Colon (tissue), 2 donors: ENCODE data around the gene CDNF.
A peak's percentile ranks its signal among the peaks of the same experiment; 100 is the strongest.
"Not testable (repeated sequence)": the region's sequence is repeated elsewhere in the genome, so short reads cannot be mapped to it uniquely, and the experiment has no call there.

Experiments
- FAIRE-seq: peaks from 2 replicates; lab custom pipeline; 2012; peaks lifted over from hg19 to GRCh38; lab: Jason Lieb, UNC
- donor health status: control.
- donor health status: control.

Gene CDNF

GRCh38 chr10:14838582-14839304 is 906 bp upstream of the CDNF start:
- no peak for FAIRE-seq

- FAIRE-seq, result no peak
Observed at GRCh38 chr10:14837003-14837756, 657 bp downstream of the CDNF start.

GRCh38 chr10:14836208-14836607 is 1.6 kb downstream of the CDNF start:
- no peak for FAIRE-seq

DNA sequence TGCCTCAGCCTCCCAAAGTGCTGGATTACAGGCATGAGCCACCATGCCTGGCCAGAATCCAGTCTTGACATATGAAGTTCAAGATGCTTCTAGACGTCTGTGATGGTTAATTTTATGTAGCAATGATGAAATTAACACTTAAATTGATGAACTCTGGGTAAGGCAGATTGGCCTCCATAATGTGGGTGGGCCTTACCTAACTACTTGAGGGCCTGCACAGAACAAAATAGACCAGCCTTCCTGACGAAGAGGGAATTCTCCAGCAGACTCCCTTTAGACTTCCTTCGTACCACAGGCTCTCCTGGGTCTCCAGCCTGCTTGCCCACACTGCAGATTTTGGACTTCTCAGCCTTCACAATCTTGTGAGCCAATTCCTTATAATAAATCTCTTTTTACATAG is 4.7 kb downstream of the CDNF start:
- FAIRE-seq, result no peak

GRCh38 chr10:14826076-14826829 is 11.6 kb downstream of the CDNF start:
- FAIRE-seq, result no peak

DNA sequence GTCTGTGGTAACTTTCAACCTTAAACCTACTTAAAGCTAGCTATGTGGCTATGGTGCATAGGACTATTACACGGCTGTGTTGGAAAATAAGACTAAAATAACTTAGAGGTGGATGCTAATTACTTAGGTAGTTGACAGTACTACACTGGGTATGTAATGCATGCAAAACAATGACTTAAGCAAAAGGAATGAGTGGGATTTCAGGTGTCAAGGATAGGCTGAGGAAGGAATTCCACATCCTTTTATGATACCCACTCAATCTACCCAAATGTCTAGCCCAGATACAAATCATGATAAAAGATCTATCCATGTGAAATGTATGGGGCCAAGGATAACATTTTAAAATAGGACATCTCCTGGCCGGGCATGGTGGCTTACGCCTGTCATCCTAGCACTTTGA is 13.9 kb downstream of the CDNF start:
- FAIRE-seq, result no peak

- peak; percentile 47 for FAIRE-seq
Observed at GRCh38 chr10:14822879-14823755, 14.7 kb downstream of the CDNF start.

DNA sequence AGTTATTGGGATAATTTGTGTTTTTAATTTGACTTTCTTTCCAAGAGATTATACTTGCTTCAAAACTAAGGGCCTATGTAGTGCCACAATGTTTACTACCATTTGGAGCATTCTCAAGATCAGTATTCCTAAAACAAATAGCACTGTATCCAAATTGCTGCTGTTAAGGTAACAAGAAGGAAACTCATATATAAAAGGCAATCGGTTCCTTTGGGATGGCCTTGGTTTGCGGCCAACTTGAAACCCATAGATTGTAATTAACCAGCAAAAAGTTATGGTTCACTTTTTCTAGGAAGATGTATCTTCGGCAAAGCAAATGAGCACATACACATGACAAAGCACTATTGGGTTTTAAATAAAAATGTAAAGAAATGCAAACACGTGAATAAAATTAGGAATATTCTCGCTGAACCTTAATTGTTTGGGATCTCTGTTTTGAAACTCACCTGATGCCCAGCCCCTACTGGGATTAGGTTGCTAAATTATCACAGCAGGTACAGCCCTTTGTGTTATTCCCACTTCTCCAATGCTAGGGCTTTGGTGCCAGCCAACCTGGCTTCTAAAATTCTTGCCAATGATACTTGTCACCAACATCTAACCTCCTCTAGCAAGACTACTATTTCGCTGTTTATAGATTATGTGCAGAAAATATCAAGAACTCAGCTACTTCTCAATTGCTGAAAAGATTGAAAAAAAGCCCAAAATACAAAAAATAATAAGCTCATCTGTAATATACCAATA is 16.0 kb downstream of the CDNF start:
- no peak for FAIRE-seq

GRCh38 chr10:14820775-14821154 is 17.1 kb downstream of the CDNF start:
- FAIRE-seq, result no peak

- FAIRE-seq, result no peak
Observed at GRCh38 chr10:14820010-14820774, 17.6 kb downstream of the CDNF start.

- FAIRE-seq, result not testable (repeated sequence)
Observed at GRCh38 chr10:14816717-14817116, 21.1 kb downstream of the CDNF start.

DNA sequence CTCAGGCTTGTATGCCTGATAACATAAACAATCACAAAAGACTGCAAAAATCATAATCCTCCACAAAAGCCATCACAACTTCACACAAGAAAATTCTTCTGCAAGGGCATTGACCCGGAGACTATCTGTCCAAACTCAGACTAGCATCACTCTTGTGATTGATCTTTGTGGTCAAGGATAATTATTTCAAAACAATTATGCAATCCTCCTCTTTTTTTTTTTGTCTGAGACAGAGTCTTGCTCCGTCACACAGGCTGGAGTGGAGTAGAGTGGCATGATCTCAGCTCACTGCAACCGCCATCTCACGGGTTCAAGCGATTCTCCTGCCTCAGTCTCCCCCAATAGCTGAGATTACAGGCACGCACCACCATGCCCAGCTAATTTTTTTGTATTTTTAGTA is 22.2 kb downstream of the CDNF start:
- FAIRE-seq, result no peak

DNA sequence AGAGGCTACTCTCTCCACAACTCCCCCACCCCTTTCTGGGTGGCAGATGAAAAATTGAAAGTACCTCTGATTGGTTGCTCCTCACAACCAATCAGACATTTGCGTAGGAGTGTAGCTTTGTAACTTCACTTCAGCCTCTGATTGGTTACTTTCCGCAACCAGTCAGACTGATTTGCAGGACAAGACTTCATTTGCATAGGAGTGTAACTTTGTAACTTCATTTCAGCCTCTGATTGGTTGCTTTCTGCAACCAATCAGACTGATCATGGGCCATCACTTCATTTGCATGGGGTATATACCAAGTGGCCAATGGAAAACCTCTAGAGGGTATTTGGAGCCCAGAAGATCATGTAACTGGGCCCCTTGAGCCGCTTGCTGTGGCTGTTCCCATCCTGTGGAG is 25.6 kb downstream of the CDNF start:
- no peak for FAIRE-seq

GRCh38 chr10:14810969-14811953 is 26.6 kb downstream of the CDNF start:
- FAIRE-seq, result no peak

DNA sequence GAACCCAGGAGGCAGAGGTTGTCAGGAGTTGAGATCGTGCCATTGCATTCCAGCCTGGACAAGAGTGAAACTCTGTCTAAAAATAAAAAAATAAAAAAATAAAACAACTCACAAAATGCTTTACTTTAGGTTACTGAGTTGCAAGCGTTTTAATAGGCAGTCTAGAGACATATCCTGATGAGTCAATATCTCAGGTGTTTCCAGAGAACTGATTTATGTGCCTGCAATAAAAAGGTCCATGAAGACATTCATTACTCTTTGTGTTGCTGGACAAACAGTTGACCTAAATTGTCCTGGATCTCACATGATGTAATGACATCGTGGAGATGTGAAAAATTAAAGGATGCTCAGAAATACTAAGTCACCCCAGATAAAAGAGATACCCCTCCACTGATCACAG is 31.5 kb downstream of the CDNF start:
- no peak for FAIRE-seq

- FAIRE-seq, result no peak
Observed at GRCh38 chr10:14803827-14804226, 34.0 kb downstream of the CDNF start.

GRCh38 chr10:14801723-14802122 is 36.1 kb downstream of the CDNF start:
- FAIRE-seq, result no peak

DNA sequence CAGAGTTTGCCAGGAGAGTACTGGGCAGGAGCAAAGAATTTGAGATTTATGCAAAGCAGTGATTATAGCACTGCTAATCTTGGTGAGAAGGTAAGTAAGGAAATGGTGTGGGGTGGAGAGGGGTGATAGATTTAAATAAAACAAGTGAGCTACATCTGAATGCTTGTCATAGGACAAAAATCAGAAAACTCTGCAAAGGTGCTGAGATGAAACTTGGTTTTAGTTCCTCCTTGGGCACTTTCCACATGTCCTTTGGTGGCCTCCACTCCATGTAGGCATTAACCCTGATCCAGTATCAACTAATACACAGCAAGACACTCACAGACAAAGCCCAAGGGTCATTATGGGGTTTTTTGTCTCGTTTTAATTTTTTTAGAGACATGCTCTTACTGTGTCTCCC is 37.4 kb downstream of the CDNF start:
- FAIRE-seq, result no peak

DNA sequence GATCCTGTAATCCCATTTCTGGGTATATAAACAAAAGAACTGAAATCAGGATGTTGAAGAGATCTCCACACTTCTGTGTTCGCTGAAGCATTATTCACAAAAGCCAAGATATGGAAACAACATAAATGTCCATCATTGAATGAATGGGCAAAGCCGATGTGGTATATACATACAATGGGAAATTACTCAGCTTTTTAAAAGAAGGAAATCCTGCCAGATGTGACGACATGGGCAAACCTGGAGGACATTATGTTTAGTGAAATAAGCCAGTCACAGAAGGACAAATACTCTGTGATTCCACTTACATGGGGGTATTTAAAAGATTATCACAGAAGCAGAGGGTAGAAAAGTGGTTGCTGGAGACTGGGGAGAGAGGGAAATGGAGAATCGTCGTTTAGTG is 39.2 kb downstream of the CDNF start:
- FAIRE-seq, result no peak
